Measurements from ENCODE around the gene EXOC4. TPM values are rescaled to one million over a fixed set of nuclear protein-coding genes. Genes with fewer than 3 reads are reported as not detected.

Gene EXOC4

Small RNA genes within 50 kb of the gene (small RNA-seq; reads per million reads assigned to genes)
- not detected for gene MIR6133 (ENCODE audit: insufficient read depth)
